ENCODE results near the gene CPLX1.

DNA sequence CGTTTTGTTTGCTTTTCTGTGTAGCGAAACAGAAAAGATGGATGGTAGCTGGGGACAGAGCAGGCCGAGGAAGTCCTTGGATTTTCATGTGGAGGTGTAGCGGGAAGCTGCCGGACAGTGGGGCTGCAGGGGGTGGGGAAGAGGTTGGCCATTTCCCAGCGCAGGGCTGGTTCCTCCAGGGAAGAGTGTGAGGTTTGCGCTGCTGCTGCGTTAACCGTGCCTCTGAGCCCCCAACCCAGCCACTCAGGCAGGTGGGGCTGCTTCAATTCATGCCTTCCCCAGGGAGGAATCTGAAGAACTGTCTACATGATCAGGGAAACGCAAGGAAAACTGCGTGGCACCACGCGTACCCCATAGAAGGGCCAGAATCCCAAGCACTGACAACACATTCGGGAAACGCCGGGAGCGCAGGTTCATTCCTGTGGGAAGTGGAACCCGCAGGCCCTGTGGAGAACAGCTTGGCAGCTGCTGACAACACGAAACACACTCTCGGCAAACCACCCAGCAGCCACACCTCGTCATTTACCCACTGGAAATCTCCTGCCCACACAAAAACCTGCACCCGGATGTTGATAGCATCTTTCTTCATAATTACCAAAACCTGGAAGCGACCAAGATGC, 62.6 kb downstream of the CPLX1 start:
- TF ChIP-seq, protein P1, sequence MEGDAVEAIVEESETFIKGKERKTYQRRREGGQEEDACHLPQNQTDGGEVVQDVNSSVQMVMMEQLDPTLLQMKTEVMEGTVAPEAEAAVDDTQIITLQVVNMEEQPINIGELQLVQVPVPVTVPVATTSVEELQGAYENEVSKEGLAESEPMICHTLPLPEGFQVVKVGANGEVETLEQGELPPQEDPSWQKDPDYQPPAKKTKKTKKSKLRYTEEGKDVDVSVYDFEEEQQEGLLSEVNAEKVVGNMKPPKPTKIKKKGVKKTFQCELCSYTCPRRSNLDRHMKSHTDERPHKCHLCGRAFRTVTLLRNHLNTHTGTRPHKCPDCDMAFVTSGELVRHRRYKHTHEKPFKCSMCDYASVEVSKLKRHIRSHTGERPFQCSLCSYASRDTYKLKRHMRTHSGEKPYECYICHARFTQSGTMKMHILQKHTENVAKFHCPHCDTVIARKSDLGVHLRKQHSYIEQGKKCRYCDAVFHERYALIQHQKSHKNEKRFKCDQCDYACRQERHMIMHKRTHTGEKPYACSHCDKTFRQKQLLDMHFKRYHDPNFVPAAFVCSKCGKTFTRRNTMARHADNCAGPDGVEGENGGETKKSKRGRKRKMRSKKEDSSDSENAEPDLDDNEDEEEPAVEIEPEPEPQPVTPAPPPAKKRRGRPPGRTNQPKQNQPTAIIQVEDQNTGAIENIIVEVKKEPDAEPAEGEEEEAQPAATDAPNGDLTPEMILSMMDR (conservative IDR thresholded peaks at IDR 0.05; ENCODE audit: low read length) = no peak
- no peak for TF ChIP-seq EZH2phosphoT487 (IDR thresholded peaks at IDR 0.05; ENCODE audit: borderline replicate concordance)
